HG03039 (cell line): ENCODE data around the gene IMPG2.
"Not testable (repeated sequence)": the region's sequence is repeated elsewhere in the genome, so short reads cannot be mapped to it uniquely, and the experiment has no call there.

Experiments
- ATAC-seq: cut with Tn5 transposase; IDR thresholded peaks from one replicate; pipeline ENCODE4 v1.9.1; 2021; ENCODE audit warnings: mild to moderate bottlenecking, moderate library complexity; ENCODE audit not compliant: unreplicated experiment

IMPG2 gene

GRCh38 chr3:101320475-101320874, at the start of gene IMPG2:
IMPG2 (minus strand) TSS chr3:101320575; CDS start chr3:101320372, 203 bp downstream.
- ATAC-seq, result no peak

DNA sequence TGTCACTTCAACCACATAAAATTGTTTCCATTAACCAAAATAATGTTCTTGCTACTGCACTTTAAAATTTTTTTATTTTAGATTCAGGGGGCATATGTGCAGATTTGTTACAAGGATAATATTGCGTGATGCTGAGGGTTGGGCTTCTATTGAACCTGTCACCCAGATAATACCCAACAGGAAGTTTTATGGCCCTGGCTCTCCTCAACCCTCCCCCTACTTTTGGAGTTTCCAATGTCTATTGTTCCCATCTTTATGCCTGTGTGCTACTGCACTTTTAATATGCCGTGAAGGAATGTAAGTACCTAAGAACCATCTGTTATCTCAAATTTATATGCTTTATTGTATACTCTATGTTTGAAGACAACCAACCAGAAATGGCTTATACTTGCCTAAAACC, 42.0 kb upstream of the IMPG2 start:
- no peak for ATAC-seq

DNA sequence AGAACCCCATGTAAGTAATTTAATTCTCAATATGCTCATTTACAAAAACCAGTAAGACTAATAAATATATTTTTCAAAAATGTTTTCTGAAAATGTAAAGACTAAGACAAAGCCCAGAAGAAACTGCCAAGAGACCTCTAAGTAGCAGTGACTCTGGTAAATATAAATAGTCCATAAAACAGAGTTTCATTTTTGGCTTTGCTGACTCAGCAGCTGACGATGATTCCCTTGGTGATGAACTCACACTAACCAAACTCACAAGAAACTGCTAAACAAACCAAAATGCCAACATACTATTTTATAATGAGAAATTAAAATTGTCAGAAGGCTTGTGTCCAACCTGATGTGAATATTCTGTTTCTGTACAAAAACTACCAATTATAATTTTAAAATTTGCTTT, 31.5 kb upstream of the IMPG2 start:
- no peak for ATAC-seq

DNA sequence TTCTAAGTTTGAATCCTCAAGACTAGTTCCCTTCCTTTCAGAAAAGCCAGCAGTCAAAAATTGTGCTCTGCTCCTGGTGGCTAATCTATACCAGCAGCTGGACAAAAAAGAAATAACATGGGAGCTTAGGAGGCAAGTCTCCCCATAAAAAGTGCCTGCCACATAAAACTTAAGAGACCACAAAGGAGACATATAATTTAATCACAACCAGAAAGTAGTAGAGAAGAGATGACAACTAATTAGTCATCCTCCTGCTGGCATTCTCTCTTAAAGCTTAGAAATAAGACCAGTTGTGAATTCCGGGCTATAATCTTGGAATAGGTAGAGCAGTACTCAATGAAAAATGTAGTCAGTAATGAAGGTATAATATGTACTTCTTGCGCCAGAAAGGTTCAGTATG, 20.2 kb upstream of the IMPG2 start:
- no peak for ATAC-seq

DNA sequence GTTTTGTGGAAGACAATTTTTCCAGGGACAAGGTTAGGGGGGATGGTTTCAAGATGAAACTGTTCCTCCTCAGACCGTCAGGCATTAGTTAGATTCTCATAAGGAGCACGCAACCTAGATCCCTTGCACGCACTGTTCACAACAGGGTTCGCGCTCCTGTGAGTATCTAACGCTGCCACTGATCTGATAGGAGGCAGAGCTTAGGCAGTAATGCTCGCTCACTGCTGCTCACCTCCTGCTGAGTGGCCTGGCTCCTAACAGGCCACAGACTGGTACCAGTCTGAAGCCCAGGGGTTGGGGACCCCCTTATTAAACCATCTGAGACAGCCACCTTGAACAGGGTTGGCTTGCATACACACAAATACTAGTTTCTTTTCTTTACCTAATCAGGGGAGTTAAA, 13.5 kb upstream of the IMPG2 start:
- no peak for ATAC-seq

GRCh38 chr3:101329016-101329673, 8.8 kb upstream of the IMPG2 start:
- no peak for ATAC-seq

GRCh38 chr3:101325393-101326134, 5.2 kb upstream of the IMPG2 start:
- no peak for ATAC-seq

DNA sequence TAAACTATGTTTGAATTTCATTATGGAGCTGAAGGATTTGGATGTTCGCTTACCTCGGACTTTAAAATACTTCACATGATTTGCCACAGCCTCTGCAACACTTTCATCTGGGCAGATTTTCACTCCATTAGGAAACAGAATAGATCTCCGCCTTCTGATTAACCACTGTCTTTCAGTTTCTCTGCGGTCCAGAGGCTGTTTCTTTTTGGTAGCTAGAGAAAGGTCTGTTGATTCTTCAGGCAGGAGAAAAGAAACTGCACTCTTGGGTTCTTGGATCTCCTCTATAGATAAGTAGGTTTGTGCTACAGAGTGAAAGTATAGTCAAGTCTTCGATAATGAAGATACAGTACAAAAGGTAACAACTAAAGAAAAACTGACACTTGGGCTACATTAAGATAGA, 844 bp downstream of the IMPG2 start:
- ATAC-seq, result no peak

DNA sequence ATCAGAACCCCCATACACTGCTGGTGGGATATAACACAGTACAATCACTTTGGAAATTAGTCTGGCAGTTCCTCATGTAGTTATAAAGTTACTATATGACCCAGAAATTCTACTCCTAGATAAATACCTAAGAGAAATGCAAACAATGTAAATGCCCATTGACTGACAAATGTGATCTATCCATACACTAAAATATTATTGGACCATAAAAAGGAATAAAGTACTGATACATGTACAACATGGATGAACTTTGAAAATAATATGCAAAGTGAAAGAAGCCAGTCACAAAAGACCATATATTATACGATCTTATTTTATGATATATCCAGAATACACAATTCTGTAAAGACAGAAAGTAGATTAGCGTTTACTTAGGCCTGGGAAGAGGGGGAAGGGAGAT, 7.8 kb downstream of the IMPG2 start:
- no peak for ATAC-seq

DNA sequence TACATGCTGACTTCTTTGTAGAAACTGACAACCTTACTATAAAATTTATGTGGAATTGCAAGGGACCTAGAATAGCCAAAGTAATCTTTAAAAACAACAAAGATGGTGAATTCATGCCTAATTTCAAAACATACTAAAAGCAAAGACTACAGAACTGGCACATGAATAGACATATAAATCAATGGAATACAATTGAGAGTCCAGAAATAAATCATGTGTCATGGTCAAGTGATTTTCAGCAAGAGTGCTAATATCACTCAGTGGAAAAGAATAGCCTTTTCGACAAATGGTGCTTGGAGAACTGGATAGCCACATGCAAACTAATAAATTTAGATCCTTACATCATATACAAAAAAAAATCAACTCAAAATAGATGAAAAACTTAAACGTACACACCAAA, 8.7 kb downstream of the IMPG2 start:
- ATAC-seq, result no peak

- ATAC-seq, result no peak
These were observed 9.4 kb downstream of the IMPG2 start for GRCh38 chr3:101310978-101311375.

DNA sequence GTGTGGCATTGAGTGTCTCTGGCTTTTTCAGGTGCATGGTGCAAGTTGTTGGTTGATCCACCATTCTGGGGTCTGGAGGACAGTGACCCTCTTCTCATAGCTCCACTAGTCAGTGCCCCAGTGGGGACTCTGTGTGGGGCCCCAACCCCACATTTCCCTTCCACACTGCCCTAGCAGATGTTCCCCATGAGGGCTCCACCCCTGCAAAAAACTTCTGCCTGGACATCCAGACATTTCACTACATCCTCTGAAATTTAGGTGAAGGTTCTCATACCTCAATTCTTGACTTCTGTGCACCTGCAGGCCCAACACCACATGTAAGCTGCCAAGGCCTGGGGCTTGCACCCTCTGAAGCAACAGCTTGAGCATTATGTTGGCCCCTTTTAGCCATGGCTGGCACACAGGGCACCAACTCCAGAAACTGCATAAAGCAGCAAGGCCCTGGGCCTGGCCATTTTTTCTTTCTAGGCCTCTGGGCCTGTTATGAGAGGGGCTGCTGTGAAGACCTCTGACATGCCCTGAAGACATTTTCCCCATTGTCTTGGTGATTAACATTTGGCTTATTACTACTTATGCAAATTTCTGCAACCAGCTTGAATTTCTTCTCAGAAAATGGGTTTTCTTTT, 12.1 kb downstream of the IMPG2 start:
- ATAC-seq, result not testable (repeated sequence)

GRCh38 chr3:101303836-101304235, 16.5 kb downstream of the IMPG2 start:
- no peak for ATAC-seq

- peak; percentile 65 for ATAC-seq
These were observed 17.2 kb downstream of the IMPG2 start for GRCh38 chr3:101303089-101303731.

DNA sequence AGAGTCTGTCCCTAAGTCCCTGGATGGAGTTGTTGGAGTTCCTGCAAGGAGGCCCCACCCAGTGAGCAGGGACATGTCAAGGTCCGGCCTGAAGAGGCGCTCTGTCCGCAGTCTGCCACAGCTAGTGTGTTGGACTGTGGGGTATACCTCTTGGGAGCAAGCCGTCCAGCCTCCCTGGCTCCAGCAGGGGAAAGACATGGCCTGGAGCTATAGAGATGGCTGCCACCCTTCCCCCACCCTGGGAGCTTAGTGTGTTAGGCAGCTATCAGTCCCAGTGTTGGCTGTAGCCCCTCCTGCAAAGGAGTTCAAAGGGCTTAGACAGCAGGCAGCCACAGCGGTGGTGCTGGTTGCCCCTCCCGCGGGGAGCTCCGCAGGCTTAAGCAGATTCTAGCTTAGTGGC, 20.3 kb downstream of the IMPG2 start:
- no peak for ATAC-seq

DNA sequence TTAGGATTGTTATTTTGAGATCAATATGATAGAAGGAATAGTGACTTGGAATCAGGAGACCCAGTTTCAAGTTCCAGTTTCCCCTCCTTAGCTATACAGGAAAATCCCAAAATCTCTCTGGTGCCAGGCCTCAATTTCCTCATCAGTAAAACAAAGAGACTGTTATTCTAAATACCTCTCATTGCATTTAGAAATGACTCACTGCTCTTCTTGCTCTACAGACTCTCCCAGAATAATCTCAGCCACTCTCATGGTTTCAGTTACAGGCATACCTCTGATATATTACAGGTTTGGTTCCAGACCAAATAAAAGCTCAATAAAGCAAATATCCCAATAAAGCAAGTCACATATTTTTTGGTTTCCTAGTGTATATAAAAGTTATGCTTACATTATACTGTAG, 28.3 kb downstream of the IMPG2 start:
- ATAC-seq, result no peak

DNA sequence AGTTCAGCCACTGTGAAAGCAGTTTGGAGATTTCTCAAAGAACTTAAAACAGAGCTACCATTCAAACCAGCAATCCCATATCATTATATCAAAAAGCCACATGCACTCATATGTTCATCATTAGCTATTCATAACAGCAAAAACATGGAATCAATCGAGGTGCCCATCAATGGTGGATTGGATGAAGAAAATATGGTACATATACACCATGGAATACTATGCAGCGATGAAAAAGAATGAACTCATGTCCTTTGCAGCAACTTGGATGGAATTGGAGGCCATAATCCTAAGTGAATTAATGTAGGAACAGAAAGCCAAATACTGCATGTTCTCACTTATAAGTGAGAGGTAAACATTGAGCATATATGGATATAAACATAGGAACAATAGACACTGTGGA, 32.1 kb downstream of the IMPG2 start:
- ATAC-seq, result no peak

GRCh38 chr3:101284757-101285156, 35.6 kb downstream of the IMPG2 start:
- ATAC-seq, result no peak

GRCh38 chr3:101281521-101282030, 38.8 kb downstream of the IMPG2 start:
- no peak for ATAC-seq

GRCh38 chr3:101279765-101280385, 40.5 kb downstream of the IMPG2 start:
- no peak for ATAC-seq

GRCh38 chr3:101279162-101279561, 41.2 kb downstream of the IMPG2 start:
- no peak for ATAC-seq
